Suppressor macrophage treated with lipopolysaccharide for 1 hour (primary cell): Measurements from ENCODE around the gene OR8K5.
"Not testable (repeated sequence)": the region's sequence is repeated elsewhere in the genome, so short reads cannot be mapped to it uniquely, and the experiment has no call there.

Experiments used
- DNase-seq, 3 donors: peaks; one replicate each; pipeline ENCODE4 v3.0.0-alpha.2; 2020 to 2022

The OR8K5 gene

GRCh38 chr11:56160217-56160616 is at the start of gene OR8K5:
Gene OR8K5, minus strand, starts transcription at chr11:56160317. Its CDS starts 0 bp downstream, at chr11:56160317.
- DNase-seq = no peak

- no peak for DNase-seq
Observed at GRCh38 chr11:56207790-56208189, 47.7 kb upstream of the OR8K5 start.

- DNase-seq = no peak
Observed at GRCh38 chr11:56197367-56197766, 37.2 kb upstream of the OR8K5 start.

- no peak for DNase-seq
Observed at GRCh38 chr11:56196705-56197104, 36.6 kb upstream of the OR8K5 start.

GRCh38 chr11:56188602-56189001 is 28.5 kb upstream of the OR8K5 start:
- DNase-seq = no peak

GRCh38 chr11:56183459-56183858 is 23.3 kb upstream of the OR8K5 start:
- DNase-seq = no peak

GRCh38 chr11:56176318-56176717 is 16.2 kb upstream of the OR8K5 start, which contains the start of gene OR5J2:
Gene OR5J2, plus strand, starts transcription at chr11:56176618. Its CDS starts 0 bp downstream, at chr11:56176618.
- no peak for DNase-seq

GRCh38 chr11:56172256-56172830 is 12.2 kb upstream of the OR8K5 start:
- DNase-seq = no peak

- no peak for DNase-seq
Observed at GRCh38 chr11:56163804-56164203, 3.7 kb upstream of the OR8K5 start.

- no peak for DNase-seq
Observed at GRCh38 chr11:56152333-56152732, 7.8 kb downstream of the OR8K5 start.

- DNase-seq = no peak
Observed at GRCh38 chr11:56151376-56151775, 8.7 kb downstream of the OR8K5 start.

GRCh38 chr11:56143681-56144080 is 16.4 kb downstream of the OR8K5 start:
- not testable (repeated sequence) for DNase-seq

- no peak for DNase-seq
Observed at GRCh38 chr11:56140151-56140661, 19.9 kb downstream of the OR8K5 start, which contains the start of gene OR8J3. Gene OR8J3, minus strand, starts transcription at chr11:56140201. Its CDS starts 2,483 bp downstream, at chr11:56137718.

- DNase-seq = no peak
Observed at GRCh38 chr11:56122073-56122472, 38.0 kb downstream of the OR8K5 start, which contains the start of gene OR8H3. Gene OR8H3, plus strand, starts transcription at chr11:56122373. Its CDS starts 0 bp downstream, at chr11:56122373.
